ENCODE results near the gene ZFP91.
"Not testable (repeated sequence)": the region's sequence is repeated elsewhere in the genome, so short reads cannot be mapped to it uniquely, and the experiment has no call there.

The ZFP91 gene

GRCh38 chr11:58578635-58579191 lies at the start of gene ZFP91:
ZFP91 (plus strand) TSS chr11:58579063; CDS start chr11:58579282, 219 bp downstream.
- peaks cover 66% of the 10 kb centered on the region for H3K4me1 Mint-ChIP-seq
- peak within 1 kb of the TSS; percentile 100 for H3K27ac Mint-ChIP-seq
- peaks cover 4% of the 10 kb centered on the region for H3K27me3 Mint-ChIP-seq
- peaks cover 20% of the 10 kb centered on the region for H3K36me3 Mint-ChIP-seq
- peak; percentile 97 for DNase-seq
- no peaks in the 10 kb centered on the region for H3K9me3 Mint-ChIP-seq
- peak within 1 kb of the TSS; percentile 86 for H3K4me3 Mint-ChIP-seq
- CTCF ChIA-PET = interaction anchor here (3.2 kb wide), 1 partner anchor 11 kb away, joined by 22 read pairs; no protein-coding TSS in a partner anchor

GRCh38 chr11:58530236-58530635 lies 48.6 kb upstream of the ZFP91 start:
- CTCF ChIA-PET = interaction anchor here (2.5 kb wide), 1 partner anchor 38 kb away, joined by 17 read pairs; no protein-coding TSS in a partner anchor
- Mint-ChIP-seq H3K27me3 (no peaks in the 10 kb centered on the region), H3K4me3 (no peak overlapping the region), H3K9me3 (no peaks in the 10 kb centered on the region), H3K4me1 (peaks cover 55% of the 10 kb centered on the region), H3K36me3 (peaks cover 74% of the 10 kb centered on the region), H3K27ac (peak overlapping the region; percentile 81)
- peak; percentile 75 for DNase-seq

GRCh38 chr11:58531865-58532341 lies 47.0 kb upstream of the ZFP91 start:
- Mint-ChIP-seq H3K4me3 (no peak overlapping the region), H3K9me3 (peaks cover 2% of the 10 kb centered on the region), H3K36me3 (peaks cover 83% of the 10 kb centered on the region), H3K27me3 (no peaks in the 10 kb centered on the region), H3K27ac (no peak overlapping the region), H3K4me1 (peaks cover 39% of the 10 kb centered on the region)
- DNase-seq = no peak
- CTCF ChIA-PET = interaction anchor here (0.9 to 1.1 kb wide), 2 partner anchors 8 to 12 kb away, joined by 3 to 4 read pairs; no protein-coding TSS in a partner anchor

- no peaks in the 10 kb centered on the region for H3K9me3 Mint-ChIP-seq
- H3K4me3 Mint-ChIP-seq = no peak overlapping the region
- no peak overlapping the region for H3K27ac Mint-ChIP-seq
- no peaks in the 10 kb centered on the region for H3K4me1 Mint-ChIP-seq
- peaks cover 74% of the 10 kb centered on the region for H3K36me3 Mint-ChIP-seq
- H3K27me3 Mint-ChIP-seq = no peaks in the 10 kb centered on the region
- DNase-seq = no peak
- CTCF ChIA-PET = interaction anchor here (1.5 kb wide), 1 partner anchor 23 kb away, joined by 5 read pairs; no protein-coding TSS in a partner anchor
These were observed 32.0 kb upstream of the ZFP91 start for GRCh38 chr11:58546841-58547240.

- no peak for DNase-seq
- H3K27me3 Mint-ChIP-seq = no peaks in the 10 kb centered on the region
- no peak overlapping the region for H3K27ac Mint-ChIP-seq
- H3K36me3 Mint-ChIP-seq = peaks cover 82% of the 10 kb centered on the region
- no peaks in the 10 kb centered on the region for H3K9me3 Mint-ChIP-seq
- H3K4me3 Mint-ChIP-seq = no peak overlapping the region
- H3K4me1 Mint-ChIP-seq = no peaks in the 10 kb centered on the region
- CTCF ChIA-PET = no interaction called here
These were observed 29.2 kb upstream of the ZFP91 start for GRCh38 chr11:58549644-58550043.

GRCh38 chr11:58560842-58561241 lies 18.0 kb upstream of the ZFP91 start:
- CTCF ChIA-PET = interaction anchor here (1.0 to 2.2 kb wide), 2 partner anchors 8 to 16 kb away, joined by 3 to 12 read pairs; no protein-coding TSS in a partner anchor
- H3K4me3 Mint-ChIP-seq = no peak overlapping the region
- H3K4me1 Mint-ChIP-seq = peaks cover 33% of the 10 kb centered on the region
- no peak overlapping the region for H3K27ac Mint-ChIP-seq
- DNase-seq = no peak
- H3K27me3 Mint-ChIP-seq = no peaks in the 10 kb centered on the region
- peaks cover 41% of the 10 kb centered on the region for H3K36me3 Mint-ChIP-seq
- H3K9me3 Mint-ChIP-seq = no peaks in the 10 kb centered on the region

GRCh38 chr11:58561394-58562098 lies 17.3 kb upstream of the ZFP91 start:
- Mint-ChIP-seq H3K9me3 (no peaks in the 10 kb centered on the region), H3K27ac (no peak overlapping the region), H3K36me3 (peaks cover 42% of the 10 kb centered on the region), H3K4me1 (peaks cover 33% of the 10 kb centered on the region), H3K27me3 (no peaks in the 10 kb centered on the region), H3K4me3 (no peak overlapping the region)
- no peak for DNase-seq
- CTCF ChIA-PET = interaction anchor here (1.0 kb wide), 1 partner anchor 15 kb away, joined by 3 read pairs; no protein-coding TSS in a partner anchor

- H3K9me3 Mint-ChIP-seq = no peaks in the 10 kb centered on the region
- no peak for DNase-seq
- H3K4me1 Mint-ChIP-seq = peaks cover 33% of the 10 kb centered on the region
- no peak overlapping the region for H3K4me3 Mint-ChIP-seq
- no peaks in the 10 kb centered on the region for H3K27me3 Mint-ChIP-seq
- peak overlapping the region; percentile 88 for H3K27ac Mint-ChIP-seq
- H3K36me3 Mint-ChIP-seq = peaks cover 41% of the 10 kb centered on the region
- CTCF ChIA-PET = no interaction called here
These were observed 16.5 kb upstream of the ZFP91 start for GRCh38 chr11:58562375-58562800.

- H3K36me3 Mint-ChIP-seq = peaks cover 48% of the 10 kb centered on the region
- no peak overlapping the region for H3K4me3 Mint-ChIP-seq
- no peak for DNase-seq
- H3K4me1 Mint-ChIP-seq = peaks cover 50% of the 10 kb centered on the region
- CTCF ChIA-PET = interaction anchor here (0.9 to 1.9 kb wide), 3 partner anchors 10 to 65 kb away, joined by 3 to 4 read pairs (median 3); no protein-coding TSS in a partner anchor
- no peaks in the 10 kb centered on the region for H3K27me3 Mint-ChIP-seq
- no peaks in the 10 kb centered on the region for H3K9me3 Mint-ChIP-seq
- no peak overlapping the region for H3K27ac Mint-ChIP-seq
These were observed 14.6 kb upstream of the ZFP91 start for GRCh38 chr11:58564231-58564630.

- H3K27ac Mint-ChIP-seq = peak overlapping the region; percentile 62
- H3K4me1 Mint-ChIP-seq = peaks cover 59% of the 10 kb centered on the region
These were observed 10.9 kb upstream of the ZFP91 start for GRCh38 chr11:58567889-58568512.

GRCh38 chr11:58572906-58573305 lies 6.0 kb upstream of the ZFP91 start:
- Mint-ChIP-seq H3K27ac (peak overlapping the region; percentile 100), H3K4me1 (peaks cover 69% of the 10 kb centered on the region), H3K4me3 (peak overlapping the region; percentile 86), H3K36me3 (peaks cover 40% of the 10 kb centered on the region)
- not testable (repeated sequence) for H3K27me3 Mint-ChIP-seq, H3K9me3 Mint-ChIP-seq, DNase-seq
- CTCF ChIA-PET = interaction anchor here (1.0 to 2.2 kb wide), 5 partner anchors 9 to 613 kb away, joined by 3 to 10 read pairs (median 3); no protein-coding TSS in a partner anchor

More at GRCh38 chr11:58567889-58568512, 10.9 kb upstream of the ZFP91 start:
- no peaks in the 10 kb centered on the region for H3K9me3 Mint-ChIP-seq
- peak; percentile 84 for DNase-seq
- H3K36me3 Mint-ChIP-seq = peaks cover 56% of the 10 kb centered on the region
- no peaks in the 10 kb centered on the region for H3K27me3 Mint-ChIP-seq
- CTCF ChIA-PET = interaction anchor here (1.0 to 4.6 kb wide), 17 partner anchors 8 to 220 kb away, joined by 3 to 50 read pairs (median 6); partner anchors contain the start of gene LPXN
- H3K4me3 Mint-ChIP-seq = no peak overlapping the region

- H3K36me3 Mint-ChIP-seq = peaks cover 35% of the 10 kb centered on the region
- peak overlapping the region; percentile 100 for H3K27ac Mint-ChIP-seq
- peak overlapping the region; percentile 86 for H3K4me3 Mint-ChIP-seq
- CTCF ChIA-PET = interaction anchor here (1.0 to 2.2 kb wide), 5 partner anchors 8 to 612 kb away, joined by 3 to 10 read pairs (median 3); no protein-coding TSS in a partner anchor
- peak; percentile 49 for DNase-seq
- H3K27me3 Mint-ChIP-seq = no peaks in the 10 kb centered on the region
- H3K4me1 Mint-ChIP-seq = peaks cover 62% of the 10 kb centered on the region
- no peaks in the 10 kb centered on the region for H3K9me3 Mint-ChIP-seq
These were observed 5.3 kb upstream of the ZFP91 start for GRCh38 chr11:58573451-58574104.

GRCh38 chr11:58574881-58575280 lies 4.0 kb upstream of the ZFP91 start:
- Mint-ChIP-seq H3K4me1 (peaks cover 55% of the 10 kb centered on the region), H3K27ac (peak overlapping the region; percentile 100), H3K4me3 (peak overlapping the region; percentile 86), H3K36me3 (peaks cover 26% of the 10 kb centered on the region), H3K9me3 (no peaks in the 10 kb centered on the region), H3K27me3 (peaks cover 4% of the 10 kb centered on the region)
- CTCF ChIA-PET = interaction anchor here (2.0 to 2.2 kb wide), 2 partner anchors 51 to 54 kb away, joined by 7 to 10 read pairs; no protein-coding TSS in a partner anchor
- DNase-seq = no peak

Measured in activated naive CD4-positive, alpha-beta T cell treated with anti-CD3 and anti-CD28 coated beads, Interleukin-2, amount 10 ng/mL, durations not matched to agents 7 days and 5 days (primary cell).